Hypothalamus (tissue), 51 donors: Measurements from ENCODE around the gene C3orf85.

ENCODE experiments used
- DNase-seq, 51 donors: peaks; one replicate each; lab custom pipeline; 2025; lab: John Stamatoyannopoulos, UW

Gene C3orf85

GRCh38 chr3:109149078-109149477, 12.6 kb downstream of the C3orf85 start:
- DNase-seq = no peak

GRCh38 chr3:109152320-109152719, 15.8 kb downstream of the C3orf85 start:
- no peak for DNase-seq

- no peak for DNase-seq
These were observed 18.5 kb downstream of the C3orf85 start for GRCh38 chr3:109154979-109155378.

DNA sequence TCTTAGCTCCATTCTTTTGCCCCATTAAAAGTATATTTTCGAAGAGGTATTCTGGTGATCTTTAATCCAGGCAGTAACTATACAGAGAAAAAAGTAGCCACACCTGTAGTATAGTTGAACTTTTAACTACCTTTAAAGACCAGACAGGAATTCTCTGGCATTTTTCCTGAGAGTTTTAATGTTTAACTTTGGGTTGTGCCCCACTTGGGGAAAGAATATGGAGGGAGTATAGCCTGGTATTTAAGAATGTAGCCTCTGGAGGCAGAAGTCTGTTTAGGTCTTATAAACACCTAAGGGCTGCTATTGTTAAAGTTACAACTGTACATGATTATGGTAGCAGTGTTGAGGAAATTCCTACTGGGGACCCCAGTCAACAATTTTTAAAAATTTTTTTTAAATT, 19.3 kb downstream of the C3orf85 start:
- no peak for DNase-seq

DNA sequence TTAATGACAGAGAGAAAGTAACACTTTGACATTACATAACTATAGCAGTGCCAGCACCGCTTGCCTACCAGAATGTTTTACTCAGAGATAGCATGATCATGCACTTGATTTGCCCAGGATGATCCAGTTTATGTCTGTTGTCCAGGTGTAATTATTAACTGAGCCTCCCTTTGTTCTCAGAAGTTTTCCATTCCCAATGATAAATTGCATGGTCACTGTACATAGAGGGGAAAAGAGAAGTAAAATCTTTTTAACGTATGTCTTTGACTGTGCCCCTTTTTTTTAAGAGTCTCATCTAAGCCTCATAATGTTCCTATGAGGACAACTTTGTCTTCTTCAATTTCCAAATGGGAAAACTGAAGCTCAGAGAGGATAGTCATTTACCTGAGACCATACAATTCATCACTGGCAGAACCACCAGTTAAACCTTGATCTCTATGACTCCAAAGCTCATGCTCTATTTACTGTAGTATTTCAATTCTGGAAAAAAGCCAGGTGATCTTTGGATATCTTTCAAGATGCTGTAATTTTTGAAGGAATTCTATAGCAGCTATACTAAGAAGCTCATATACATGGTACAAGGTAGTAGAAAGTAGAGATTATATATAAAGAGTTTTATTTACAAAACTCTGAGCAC, 25.1 kb downstream of the C3orf85 start:
- no peak for DNase-seq

- DNase-seq = no peak
These were observed 29.4 kb downstream of the C3orf85 start for GRCh38 chr3:109165905-109166304.

DNA sequence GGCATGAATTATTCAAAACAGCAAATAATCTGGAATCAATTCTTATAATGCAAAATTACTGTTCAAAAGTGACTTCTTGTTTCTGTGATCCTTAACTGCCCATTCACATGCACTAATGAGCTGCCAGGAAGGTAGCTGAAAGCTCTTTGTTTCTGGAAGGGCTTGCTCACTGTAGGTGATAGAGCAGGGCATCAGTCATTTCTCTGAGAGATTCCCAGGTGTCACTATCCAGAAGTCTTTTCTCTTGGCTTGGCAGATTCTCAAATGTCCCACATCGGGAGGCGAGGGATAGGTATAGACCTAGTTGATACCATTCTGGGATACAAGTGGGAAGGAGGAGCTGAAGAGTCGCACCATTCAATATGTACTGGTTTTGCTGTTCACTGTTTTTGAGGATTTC, 35.0 kb downstream of the C3orf85 start:
- DNase-seq = no peak

- DNase-seq = no peak
These were observed 38.9 kb downstream of the C3orf85 start for GRCh38 chr3:109175411-109175810.

DNA sequence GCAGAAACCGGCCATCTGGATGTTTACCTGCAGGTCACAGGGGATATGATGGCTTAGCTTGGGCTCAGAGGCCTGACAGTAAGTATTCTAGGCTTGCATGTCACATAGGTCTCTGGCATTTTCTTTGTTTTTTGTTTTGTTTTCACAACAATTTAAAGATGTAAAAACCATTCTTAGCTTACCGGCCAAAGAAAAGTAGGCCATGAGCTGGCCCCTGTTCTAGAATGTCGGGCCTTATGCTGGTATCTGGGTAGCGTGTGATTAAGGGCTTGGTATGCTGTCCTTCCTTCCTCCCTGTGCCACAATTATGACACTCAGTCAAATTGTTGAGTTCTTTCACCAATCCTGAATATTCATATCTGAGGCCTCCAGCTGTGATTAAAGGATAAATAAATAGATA, 40.2 kb downstream of the C3orf85 start:
- no peak for DNase-seq

DNA sequence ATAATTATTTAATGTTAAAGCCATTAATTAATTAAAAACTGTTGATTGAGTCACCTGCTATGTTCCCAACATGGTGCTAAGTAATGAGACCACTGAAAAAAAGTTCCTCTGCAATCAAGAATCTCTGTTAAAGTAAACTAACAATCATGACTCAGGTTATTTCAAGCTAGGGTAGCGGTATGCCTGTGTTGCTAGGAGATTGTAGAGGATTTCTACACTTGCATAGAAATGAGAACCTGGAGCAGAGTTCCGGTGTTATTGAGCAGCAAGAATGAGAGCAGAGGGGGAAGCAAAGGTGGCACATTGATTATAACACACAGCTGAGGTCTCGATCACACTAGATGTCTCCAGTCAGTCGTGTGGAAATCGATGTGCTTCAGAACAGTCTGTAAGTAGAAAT, 41.4 kb downstream of the C3orf85 start:
- DNase-seq = peak in 1 of 51 donors; percentile 46

DNA sequence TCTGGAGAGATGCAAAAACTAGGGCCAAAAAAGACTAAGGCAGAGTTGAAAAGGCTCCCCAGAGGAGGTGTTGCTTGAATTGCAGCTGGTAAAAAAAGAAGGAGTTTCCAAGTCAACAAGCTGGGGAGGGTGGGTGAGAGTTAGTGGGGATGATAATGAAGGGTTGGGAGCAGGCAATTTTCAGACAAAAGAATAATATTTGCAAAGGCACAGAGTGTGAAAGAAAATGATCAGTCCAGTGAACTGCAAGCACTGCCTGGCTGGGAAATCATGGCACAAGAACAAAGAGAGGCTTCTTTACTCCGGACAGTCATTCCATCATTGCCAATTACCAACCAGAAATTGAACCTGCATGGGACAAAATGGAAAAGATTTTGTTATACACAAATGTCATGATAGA, 42.2 kb downstream of the C3orf85 start:
- DNase-seq = peak in 1 of 51 donors; percentile 51

GRCh38 chr3:109184726-109185125, 48.2 kb downstream of the C3orf85 start:
- no peak for DNase-seq

DNA sequence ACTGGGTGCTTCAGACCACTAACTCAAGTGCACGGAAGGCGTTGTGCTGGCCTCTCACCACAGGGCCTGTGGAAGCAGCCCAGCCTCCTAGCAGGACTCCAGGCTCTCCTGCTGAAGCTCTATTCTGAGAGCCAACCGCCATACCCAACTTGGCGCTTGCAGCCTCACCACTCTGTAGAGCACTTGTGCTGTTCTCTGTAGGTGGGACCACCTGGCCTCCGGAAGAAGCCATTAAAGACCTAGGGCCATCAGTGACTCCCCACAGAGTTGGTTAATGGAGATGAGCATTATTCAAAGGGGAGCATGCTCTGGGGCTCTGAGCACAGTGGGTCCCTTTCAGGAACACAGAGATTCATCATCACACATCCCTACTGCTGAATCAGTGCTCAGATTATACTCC, 50.9 kb downstream of the C3orf85 start:
- DNase-seq = no peak

DNA sequence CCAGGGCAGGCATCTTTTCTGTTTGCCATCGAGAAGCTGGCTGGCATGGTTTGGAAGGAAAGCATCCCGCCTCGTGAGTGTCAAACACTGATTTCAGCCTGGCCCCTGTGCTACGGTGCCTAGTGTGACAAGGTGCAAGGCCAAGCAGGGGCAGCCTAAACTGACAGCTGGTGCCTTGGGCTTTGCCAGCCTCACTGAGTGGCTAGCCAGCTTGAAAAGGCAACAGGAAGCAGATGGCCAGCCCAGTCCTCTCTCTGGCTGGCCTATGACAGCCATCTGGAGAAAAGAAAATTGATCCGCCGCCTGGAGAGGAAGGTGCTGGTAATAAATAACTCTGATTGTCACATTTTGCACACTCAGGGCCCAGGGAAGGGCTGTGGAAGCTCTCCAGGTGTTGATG, 52.2 kb downstream of the C3orf85 start:
- DNase-seq = no peak

- DNase-seq = no peak
These were observed 54.9 kb downstream of the C3orf85 start for GRCh38 chr3:109191421-109191820.

DNA sequence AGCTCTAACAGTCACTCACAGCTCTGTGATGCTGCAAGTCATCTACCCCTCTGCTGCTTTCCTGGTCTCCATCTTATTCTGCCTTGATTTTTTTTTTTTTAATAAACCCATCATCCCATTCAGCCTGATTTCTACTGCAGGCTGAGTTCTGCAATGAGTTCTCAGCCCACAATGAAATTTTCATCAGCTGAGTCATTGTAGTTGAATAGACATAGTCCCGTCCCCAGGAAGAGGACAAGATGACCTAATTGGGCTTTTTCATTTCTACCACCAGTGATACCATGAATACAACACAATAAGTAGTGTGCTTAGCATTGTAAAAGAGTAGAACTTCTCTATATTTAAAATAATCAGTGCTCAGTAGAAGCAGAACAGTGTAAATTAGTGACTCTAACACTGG, 59.3 kb downstream of the C3orf85 start:
- DNase-seq = no peak
